Activated CD4-positive, alpha-beta T cell treated with anti-CD3 and anti-CD28 coated beads for 48 hours (primary cell): Measurements from ENCODE around the gene SDK2.
"Not testable (repeated sequence)": the region's sequence is repeated elsewhere in the genome, so short reads cannot be mapped to it uniquely, and the experiment has no call there.

Source experiments
- DNase-seq: peaks from one replicate; pipeline ENCODE4 v3.0.0-alpha.2; 2020

SDK2 gene

DNA sequence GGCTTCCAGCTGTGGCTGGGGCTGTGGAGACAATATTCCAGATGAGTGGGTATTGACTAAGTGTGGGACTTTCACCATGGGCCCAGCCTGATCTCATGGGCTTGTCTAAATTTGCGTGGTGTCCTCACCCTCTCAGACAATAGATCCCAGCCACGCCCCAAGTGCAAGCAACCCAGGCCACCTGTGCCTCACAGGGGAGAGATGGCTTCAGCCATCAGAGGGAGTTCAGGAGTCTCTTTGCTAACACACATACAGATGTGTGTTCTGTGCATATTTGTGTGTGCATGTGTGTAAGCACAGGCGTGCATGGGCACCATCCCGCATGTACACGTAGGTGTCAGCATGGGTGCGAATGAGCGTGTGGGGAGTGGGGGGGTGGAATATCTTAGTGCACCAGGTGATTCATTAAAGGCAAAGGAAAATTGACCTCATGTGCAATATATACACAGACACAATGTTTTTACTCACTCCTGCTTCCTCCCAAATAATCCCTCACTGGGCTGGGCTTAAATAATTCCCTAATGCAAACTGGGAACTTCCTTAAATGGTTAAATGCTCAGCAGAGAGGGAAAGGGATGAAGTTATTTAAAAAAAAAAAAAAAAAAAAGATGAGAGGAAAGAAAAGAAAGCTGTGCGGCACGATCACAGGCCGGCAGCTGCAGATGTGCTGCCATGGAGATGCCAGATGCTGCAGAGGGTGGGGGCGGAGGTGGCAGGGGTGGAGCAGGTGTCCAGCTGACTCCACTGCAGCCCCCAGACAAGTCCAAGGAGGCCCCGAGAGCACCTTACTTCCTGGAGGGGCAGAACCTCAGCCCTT is 308.4 kb downstream of the SDK2 start:
- no peak for DNase-seq

DNA sequence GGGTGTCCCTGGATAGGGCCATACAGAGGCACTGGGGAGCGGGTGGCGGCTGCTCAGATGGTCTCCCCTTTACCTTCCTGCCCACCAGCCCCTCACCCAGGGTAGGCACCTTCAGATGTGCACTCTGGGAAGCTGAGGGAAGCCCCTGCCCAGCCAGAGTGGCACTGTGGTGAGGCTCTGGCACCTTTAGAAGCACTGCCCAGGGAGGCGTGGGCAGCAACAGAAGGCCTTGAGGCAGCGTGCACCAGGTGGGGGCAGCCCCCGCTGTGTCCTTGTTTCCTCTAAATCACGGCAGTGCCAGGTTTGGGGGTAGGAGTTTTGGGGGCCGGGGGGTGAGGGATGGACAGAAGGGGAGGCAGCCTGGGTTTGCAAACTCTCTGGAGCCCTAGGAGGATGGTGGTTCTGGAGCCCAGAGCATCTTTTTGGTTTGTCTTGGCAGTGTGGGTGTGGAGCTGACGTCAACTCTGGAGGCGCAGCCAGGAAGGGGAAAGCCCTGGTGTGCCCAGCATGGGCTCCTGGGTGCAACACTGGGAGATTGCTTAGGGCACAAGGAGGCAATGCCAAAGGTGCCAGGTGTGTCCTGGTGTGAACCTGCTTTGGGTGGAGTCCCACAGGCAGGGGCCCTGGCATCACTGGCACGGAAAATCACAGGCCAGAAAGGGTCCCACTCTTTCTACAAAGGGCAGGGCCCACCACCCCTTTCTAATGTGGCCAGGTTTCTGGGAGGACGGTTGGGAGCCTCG is 309.3 kb downstream of the SDK2 start:
- no peak for DNase-seq

DNA sequence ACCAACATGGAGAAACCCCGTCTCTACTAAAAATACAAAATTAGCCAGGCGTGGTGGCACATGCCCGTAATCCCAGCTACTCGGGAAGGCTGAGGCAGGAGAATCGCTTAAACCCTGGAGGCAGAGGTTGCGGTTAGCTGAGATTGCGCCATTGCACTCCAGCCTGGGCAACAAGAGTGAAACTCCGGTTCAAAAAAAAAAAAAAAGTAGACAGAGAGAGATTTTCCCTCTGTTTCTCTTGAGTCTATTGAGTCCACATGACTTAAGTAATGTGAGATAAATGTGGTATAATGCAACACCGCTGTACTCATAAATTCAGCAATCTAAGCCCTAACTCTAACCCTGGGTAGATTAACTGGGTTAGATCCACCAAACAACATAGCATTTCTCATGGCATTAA is 310.8 kb downstream of the SDK2 start:
- DNase-seq, result not testable (repeated sequence)

DNA sequence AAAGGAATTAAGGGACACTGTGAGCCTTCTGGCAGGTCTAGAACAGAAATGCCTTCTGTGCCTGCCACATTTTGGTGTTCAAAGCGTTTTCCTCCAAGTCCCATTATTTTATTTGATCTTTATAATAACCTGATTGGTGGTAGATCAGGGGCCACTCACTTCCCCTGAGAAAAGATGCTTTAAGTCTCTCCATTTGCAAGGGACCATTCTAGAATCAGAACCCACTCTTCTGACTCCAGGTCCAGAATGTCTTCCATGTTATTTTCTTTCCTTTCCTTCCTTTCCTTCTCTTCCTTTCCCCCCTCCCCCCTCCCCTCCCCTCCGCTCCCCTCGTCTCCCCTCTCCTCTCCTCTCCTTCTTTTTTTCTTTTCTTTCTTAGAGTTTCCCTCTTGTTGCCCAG is 313.2 kb downstream of the SDK2 start:
- no peak for DNase-seq

DNA sequence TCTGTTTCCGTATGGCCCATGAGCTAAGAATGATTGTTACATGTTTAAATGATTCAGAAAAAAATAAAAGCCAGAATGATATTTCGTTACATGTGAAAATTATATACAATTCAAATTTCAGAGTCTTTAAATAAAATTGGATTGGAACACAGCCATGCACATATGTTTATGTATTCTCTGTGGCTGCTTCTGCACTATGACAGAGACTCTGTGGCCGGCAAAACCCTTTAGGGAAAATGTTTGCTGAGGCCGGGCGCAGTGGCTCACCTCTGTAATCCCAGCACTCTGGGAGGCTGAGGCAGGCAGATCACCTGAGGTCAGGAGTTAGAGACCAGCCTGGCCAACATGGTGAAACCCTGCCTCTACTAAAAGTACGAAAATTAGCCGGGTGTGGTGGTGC is 316.6 kb downstream of the SDK2 start:
- no peak for DNase-seq

DNA sequence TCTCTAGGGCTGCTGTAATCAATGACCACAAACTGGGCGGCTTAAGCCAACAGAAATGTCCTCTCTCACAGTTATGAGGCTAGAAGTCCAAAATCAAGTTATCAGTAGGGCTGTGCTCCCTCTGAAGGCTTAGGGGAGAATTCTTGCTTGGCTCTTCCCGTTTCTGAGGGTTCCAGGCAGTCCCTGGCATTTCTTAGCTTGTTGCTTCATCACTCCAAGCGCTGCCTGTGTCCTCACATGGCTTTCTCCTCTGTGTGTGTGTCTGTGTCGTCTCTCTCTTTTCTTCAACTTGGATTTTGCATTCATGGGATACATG is 318.8 kb downstream of the SDK2 start:
- DNase-seq, result no peak

DNA sequence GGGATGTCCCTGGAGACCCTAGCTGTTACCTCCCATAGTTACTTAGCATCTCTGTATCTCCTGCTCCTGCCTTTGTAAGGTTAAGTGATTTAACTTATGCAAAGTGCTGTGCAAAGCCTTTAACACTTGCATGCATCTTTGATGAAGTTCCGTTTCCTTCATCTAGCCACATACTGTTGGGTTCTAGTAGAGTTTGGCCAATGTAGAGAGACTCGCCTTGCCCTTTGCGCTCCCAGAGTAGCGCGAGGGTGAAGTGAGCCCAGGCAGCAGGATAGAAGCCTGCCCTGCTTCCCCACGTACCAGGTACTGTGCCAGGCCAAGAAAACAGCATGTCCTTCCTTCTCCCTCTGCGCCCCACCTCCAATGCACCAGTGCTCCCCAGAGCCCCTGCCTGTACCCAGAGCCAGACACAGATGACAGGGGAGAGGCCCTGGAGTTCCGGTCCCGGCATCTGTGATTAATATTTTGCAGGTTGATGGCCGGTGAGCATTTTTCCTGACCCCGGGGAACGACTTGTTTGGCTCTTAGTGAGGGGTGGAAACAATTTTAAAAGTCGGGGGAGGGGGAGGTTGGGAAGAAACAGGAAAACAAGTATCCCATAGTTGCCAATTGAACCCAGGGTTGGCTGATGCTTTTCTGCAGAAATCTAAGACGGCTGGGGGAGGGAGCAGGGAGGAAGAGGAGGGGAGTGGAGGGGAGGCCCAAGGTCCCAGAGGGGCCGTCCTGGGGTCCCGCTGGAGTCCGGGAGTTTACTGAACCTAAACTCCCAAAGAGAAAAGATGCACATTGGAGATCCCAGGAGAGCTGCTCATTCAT is 319.3 kb downstream of the SDK2 start:
- DNase-seq, result no peak

DNA sequence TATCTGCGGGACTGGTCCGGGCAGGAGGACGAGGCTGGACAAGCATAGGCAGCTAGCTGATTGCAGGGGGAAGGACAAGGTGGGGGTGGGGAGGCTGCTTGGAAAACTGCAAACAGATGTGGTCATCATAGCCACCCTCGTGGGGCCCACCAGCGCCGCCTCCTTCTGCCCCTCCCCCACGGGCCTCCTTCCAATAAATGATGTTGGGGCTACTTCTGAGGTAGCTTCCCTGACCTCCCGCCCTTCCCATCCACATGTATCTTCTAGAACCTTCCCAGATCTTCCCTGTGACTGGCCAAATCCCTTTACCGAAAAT is 320.1 kb downstream of the SDK2 start:
- DNase-seq, result no peak

DNA sequence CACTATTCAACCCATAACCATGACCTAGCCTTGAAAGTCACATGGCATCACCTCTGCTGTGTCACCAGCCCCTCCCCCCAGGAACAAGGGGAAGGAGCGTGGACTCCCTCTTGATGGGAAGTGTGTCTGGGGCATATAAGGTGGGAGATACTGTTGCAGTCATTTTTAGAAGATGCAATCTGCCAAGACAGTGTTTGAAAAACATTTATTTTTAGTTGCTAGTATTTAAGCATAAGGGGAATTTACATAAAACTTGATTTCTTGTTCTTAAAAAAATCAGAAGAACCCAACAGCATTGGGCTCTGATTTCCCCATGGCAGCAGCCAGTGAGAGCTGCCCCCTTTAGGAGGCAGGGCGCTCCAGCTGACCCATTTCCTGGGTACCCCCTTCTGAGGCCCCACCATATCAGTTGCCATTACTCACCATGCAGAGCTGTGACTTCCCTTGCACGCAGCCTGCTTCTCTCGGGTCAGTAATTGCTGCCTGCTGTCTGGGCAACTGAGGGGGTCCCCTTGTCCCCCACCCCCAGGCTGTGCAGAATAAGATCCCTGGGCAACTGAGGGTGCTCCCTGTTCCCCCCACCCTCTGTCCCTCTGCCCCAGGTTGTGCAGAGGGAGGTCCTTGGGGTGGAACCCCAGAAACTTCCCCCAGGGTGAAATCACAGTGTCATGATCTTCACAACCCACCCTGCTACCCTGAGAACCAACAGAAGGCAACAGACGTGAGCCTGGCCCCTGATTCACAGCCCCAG is 320.7 kb downstream of the SDK2 start:
- DNase-seq, result no peak

DNA sequence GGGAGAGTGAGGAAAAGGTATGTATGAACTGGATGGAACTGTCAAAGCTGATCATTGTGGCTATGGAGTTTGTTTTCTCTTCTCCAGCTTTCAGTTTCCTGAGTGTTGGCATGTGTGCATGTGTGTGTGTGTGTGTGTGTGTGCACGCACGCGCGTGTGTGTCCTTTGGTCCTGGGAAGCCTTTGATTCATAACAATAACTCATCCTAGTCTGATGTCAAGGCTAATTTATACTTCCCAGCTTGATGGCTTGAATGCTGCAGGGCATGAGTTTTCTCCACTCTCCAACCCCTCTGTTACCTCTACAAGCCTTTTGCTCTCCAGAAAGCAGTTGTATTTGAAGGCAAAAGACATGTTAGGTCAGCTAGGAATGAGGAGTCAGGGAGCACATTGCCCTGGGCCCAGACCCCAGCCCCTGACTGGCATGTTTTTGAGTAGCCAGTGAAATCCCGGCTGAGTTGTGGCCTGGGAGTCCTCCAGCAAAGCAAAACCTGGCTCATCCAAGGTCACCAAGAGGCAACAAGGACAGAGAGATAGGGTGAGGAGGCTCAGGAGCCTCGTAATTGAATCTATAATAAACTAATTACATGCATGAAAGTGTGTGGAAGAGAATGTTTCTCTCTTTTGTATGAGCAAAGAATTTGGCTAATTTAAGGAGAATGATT is 323.5 kb downstream of the SDK2 start:
- no peak for DNase-seq

DNA sequence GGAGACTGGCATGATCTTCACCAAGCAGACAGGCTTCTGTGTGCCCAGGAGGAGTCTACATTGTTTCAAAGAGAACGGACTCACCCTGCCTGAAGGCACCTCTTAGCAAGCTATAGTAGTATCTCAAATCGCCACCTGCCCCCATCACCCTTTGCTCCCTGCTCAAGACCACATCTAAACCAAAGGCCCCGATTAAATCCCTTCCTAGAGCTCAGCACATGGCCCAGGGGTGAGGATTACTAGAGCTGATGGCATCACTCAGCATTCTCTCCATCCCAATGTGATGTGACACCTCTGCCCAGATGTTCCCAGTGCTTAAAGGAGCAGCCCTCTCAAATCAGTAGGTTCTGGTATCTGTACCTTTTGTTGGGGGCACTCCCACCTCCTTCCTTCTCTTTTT is 324.5 kb downstream of the SDK2 start:
- no peak for DNase-seq

DNA sequence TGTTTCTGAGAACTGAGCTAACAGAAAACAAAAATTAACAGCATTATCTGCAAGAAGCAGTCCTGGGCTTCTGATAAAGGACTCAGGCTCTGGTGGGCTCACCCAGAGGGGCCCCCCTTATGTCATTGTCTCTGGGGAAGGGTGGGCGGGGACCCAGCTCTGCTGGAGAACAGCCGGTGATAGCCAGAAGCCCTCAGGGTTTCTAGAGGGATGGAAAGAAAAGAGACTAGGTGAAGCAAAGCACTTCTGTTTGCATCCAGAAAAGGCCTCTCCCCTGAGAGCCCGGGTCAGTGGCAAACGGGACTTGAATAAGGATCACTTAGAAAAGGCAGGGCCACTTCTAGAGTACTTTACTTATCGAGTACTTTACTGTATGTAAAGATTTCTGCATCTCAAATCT is 325.4 kb downstream of the SDK2 start:
- no peak for DNase-seq

DNA sequence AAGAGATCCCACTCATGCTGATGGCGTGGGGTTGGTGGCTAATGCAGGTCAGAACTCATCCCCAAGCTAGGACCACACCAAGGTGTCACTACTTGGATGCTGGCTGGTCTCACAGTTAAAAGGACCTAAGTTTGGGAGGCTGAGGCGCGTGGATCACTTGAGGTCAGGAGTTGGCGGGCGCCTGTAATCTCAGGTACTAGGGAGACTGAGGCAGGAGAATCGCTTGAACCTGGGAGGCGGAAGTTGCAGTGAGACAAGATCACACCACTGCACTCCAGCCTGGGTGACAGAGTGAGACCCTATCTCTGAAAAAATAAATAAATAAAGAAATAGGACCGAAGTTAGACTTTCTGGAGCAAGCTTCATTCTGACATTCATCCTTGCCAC is 325.8 kb downstream of the SDK2 start:
- DNase-seq, result no peak

DNA sequence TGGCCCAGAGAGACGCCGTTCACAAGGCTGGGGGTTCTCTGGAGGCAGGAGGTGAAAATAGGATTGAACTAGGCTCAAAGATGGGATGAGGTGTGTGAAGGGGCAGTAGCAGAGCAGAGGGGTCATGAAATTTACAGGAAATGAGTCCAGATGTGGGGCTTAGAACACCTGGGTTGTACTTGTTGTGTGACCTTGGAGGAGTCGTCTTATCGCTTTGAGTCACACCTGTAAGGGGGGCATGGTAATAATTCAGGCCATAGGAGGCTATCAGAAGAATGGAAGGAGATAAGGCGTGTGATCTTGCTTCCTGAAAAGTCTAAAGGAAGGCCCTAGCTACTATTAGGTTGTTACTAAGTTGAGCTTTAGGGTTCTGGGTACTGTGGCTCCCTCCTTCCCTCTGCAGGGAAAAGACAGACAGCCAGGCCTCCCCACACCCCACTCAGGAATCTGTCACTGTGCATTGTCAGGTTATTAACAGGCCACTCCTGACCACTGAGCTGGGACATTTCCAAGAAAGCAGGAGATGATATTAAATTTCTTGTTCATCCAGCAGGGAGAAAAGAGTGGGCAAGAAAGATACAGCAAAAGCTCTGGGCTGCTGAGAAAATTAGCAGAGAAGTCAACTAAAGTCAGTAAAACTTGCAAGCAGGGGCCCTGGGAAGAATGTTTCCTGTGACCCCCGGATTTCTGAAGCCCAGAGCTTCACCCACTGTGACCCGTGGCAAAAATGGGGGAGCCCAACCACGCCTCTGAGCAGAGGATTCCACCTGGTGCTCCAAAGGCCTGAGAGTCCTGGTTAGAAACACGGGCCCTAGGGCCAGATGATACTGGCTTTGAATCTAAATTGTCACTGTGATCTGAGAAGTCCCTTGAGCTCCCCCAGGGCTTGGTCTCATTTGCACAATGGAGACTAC is 326.5 kb downstream of the SDK2 start:
- no peak for DNase-seq

DNA sequence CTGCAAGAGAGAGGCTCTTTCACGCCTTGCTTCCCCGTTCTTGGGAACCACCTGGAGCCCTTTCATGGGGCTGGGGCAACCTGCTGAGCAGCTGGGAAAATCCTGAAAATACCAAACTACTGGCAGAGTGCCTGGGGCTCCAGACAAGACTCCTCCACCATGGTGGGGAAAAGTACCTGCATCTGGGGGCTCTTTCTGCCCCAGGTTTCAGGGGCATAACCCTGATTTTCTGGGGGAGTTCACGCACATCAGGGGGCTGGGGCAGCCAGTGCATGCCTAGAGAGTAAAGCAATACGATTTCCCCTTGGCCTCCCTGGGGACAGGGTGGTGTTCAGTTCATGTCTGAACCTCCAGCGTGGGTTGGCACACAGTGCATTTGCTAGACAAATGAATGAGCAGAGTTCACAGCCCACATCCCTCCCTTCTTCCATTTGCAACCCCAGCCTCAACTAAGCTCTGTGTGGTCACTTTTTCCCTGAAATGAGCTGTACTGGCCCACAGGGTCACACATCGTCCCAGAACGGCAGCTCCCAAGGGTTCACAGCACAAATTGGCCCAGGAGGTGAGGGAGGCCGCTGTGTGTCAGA is 327.2 kb downstream of the SDK2 start:
- DNase-seq, result no peak

DNA sequence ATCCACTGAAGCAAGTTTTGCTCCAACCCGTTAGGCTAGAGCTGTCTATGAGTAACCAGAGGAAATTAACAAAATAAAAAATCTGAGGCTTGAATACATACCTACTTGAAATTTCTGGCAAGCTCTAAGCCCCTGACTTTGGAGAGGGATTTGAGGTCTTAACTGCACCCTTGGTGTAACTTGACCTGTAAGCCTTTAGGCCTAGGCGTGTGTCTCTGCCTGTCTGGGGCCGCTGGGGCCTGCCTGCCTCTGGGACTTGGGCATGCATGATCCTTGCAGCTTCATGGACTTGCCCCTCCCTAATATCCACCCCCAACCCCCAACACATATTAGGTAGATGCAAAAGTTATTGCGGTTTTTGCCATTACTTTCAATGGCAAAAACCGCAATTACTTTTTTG is 328.8 kb downstream of the SDK2 start:
- DNase-seq, result no peak

DNA sequence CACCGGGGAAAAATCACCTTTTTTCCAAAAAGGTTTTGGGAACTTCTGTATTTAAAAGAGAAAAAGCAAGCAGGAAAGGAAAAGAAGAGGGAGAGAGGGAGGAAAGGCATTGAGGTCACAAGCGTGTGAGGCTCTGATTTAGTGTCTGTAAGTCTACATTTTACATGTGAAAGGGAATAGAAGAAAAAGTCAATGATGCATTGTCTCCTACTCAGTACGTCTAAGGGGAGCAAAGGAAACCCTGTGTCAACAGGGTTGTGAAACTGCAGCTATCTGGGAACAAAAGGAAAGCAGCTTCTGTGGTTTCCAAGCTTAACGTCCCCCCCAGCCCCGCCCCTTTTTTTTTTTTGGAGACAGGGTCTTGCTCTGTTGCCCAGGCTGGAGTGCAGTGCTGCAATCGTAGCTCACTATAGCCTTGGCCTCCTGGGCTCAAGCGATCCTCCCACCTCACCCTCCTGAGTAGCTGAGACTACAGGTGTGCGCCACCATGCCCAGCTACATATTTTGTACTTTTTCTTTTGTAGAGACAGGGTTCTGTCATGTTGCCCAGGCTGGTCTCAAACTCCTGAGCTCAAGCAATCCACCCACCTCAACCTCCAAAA is 330.6 kb downstream of the SDK2 start:
- no peak for DNase-seq

DNA sequence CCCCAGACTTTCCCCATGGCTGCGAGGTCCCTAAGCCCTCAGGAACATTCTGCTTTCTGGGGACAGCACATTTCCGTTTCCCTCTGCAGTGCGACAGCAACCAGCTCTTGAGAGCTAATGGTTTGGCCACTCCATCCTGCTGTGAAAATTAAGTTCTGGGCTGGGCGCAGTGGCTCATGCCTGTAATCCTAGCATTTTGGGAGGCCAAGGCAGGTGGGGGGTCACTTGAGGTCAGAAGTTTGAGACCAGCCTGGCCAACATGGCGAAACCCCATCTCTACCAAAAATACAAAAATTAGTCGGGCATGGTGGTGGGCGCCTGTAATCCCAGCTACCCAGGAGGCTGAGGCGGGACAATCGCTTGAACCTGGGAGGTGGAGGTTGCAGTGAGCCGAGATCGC is 331.4 kb downstream of the SDK2 start:
- not testable (repeated sequence) for DNase-seq

DNA sequence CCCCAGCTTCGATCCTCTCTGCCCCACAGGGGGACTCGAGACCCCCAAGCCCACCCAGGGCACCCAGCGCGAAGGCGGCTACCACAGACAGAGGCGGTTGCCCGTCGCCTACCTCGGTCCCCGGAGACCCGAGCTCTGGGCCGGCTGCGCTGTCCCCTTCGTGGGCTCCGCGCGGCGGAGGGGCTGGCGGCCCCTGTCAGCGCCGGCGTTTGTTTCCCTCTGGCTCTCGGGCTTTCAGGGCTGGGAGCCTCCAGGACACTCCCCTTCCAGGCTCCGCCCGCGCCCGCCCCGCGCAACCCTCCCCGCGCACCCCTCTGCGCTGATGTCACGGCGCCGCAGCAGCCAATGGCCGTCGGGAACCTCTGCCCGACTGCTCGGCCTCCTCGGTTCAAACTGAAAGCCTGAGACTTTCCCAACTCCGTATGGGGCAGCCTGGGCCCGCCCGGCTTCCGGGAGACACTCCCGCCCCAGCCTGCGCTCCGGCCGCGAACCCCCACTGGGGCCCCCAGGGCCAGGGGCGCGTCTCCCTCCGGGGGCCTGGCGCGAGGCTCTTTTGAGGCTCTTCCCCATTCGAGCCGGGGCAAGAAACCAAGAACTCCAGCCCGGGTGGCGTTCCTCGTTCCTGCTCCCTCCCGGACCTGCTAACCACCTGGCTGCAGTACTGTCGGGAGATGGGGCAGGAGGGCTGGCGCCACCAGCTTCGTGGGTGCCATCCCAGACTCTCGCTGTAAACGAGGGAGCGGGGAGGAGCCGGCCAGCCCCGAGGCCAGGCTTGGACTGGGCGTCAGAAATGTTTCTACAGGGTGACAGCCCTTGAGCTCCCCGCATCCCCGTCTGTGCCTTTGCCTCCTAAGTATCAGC is 332.2 kb downstream of the SDK2 start, which contains the start of gene CDC42EP4:
Gene CDC42EP4, minus strand, starts transcription at position 221 of the 861 bp plus-strand sequence. CDS start 25,501 bp downstream, outside the sequence.
- DNase-seq, result peak; percentile 91

DNA sequence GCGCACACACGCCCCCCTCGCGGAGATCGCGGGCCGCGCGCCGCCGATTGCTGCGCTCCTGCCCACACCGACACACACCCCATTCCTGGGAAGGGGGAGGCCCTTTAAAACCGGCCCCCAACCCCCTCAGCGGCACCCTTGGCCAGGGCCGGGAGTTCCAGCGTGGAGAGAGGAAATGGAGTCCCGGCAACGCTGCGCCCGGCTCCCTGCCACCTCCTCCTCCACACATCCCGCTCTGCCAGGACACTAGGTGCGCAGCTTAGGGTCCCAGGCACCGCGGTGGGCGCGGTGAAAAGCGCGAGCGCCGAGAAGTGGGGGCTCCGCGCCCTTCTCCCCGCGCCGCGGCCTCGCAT is 332.8 kb downstream of the SDK2 start:
- DNase-seq, result no peak
